ENCODE data around the gene ARHGEF4. TPM values are rescaled to one million over a fixed set of nuclear protein-coding genes. Genes with fewer than 3 reads are reported as not detected.

Gene ARHGEF4
- total RNA-seq, 2 donors from 2014 or later: not detected

GRCh38 chr2:130872741-130873125 is 36.0 kb downstream of the ARHGEF4 start:
- H3K4me1 Mint-ChIP-seq: no peaks in the 10 kb centered on the region
- H3K9me3 Mint-ChIP-seq: no peaks in the 10 kb centered on the region
- no peak for ATAC-seq (replicated peaks)
- no peak overlapping the region for H3K4me3 Mint-ChIP-seq
- no peak overlapping the region for H3K27ac Mint-ChIP-seq
- H3K36me3 Mint-ChIP-seq (ENCODE audit: low read depth): no peaks in the 10 kb centered on the region
- peaks cover 20% of the 10 kb centered on the region for H3K27me3 Mint-ChIP-seq

GRCh38 chr2:130873700-130874346 is 37.1 kb downstream of the ARHGEF4 start:
- no peak overlapping the region for H3K4me3 Mint-ChIP-seq
- H3K9me3 Mint-ChIP-seq: no peaks in the 10 kb centered on the region

GRCh38 chr2:130874512-130874911 is 37.8 kb downstream of the ARHGEF4 start:
- Mint-ChIP-seq H3K4me3 (no peak overlapping the region), H3K4me1 (no peaks in the 10 kb centered on the region), H3K36me3 (ENCODE audit: low read depth) (no peaks in the 10 kb centered on the region), H3K27me3 (peaks cover 12% of the 10 kb centered on the region), H3K9me3 (no peaks in the 10 kb centered on the region), H3K27ac (no peak overlapping the region)
- ATAC-seq (replicated peaks): peak; percentile 33

More at GRCh38 chr2:130873700-130874346, 37.1 kb downstream of the ARHGEF4 start:
- peak; percentile 85 for ATAC-seq (replicated peaks)
- H3K27ac Mint-ChIP-seq: no peak overlapping the region
- H3K27me3 Mint-ChIP-seq: peaks cover 19% of the 10 kb centered on the region
- no peaks in the 10 kb centered on the region for H3K36me3 Mint-ChIP-seq (ENCODE audit: low read depth)
- H3K4me1 Mint-ChIP-seq: no peaks in the 10 kb centered on the region

- Mint-ChIP-seq H3K27me3 (peaks cover 8% of the 10 kb centered on the region), H3K27ac (no peak overlapping the region), H3K4me3 (no peak overlapping the region), H3K36me3 (ENCODE audit: low read depth) (no peaks in the 10 kb centered on the region), H3K4me1 (no peaks in the 10 kb centered on the region), H3K9me3 (no peaks in the 10 kb centered on the region)
- ATAC-seq (replicated peaks): no peak
Observed at GRCh38 chr2:130875935-130876334, 39.2 kb downstream of the ARHGEF4 start.

GRCh38 chr2:130877258-130877657 is 40.5 kb downstream of the ARHGEF4 start:
- no peak for ATAC-seq (replicated peaks)
- Mint-ChIP-seq H3K9me3 (no peaks in the 10 kb centered on the region), H3K4me3 (no peak overlapping the region), H3K27me3 (peaks cover 14% of the 10 kb centered on the region), H3K36me3 (ENCODE audit: low read depth) (no peaks in the 10 kb centered on the region), H3K27ac (no peak overlapping the region), H3K4me1 (no peaks in the 10 kb centered on the region)

GRCh38 chr2:130878316-130878715 is 41.6 kb downstream of the ARHGEF4 start:
- Mint-ChIP-seq H3K27ac (no peak overlapping the region), H3K36me3 (ENCODE audit: low read depth) (no peaks in the 10 kb centered on the region), H3K9me3 (no peaks in the 10 kb centered on the region), H3K4me3 (no peak overlapping the region), H3K4me1 (no peaks in the 10 kb centered on the region), H3K27me3 (peaks cover 14% of the 10 kb centered on the region)
- no peak for ATAC-seq (replicated peaks)

GRCh38 chr2:130878933-130879332 is 42.2 kb downstream of the ARHGEF4 start:
- ATAC-seq (replicated peaks): no peak
- Mint-ChIP-seq H3K4me1 (no peaks in the 10 kb centered on the region), H3K27ac (no peak overlapping the region), H3K36me3 (ENCODE audit: low read depth) (no peaks in the 10 kb centered on the region), H3K27me3 (peaks cover 14% of the 10 kb centered on the region), H3K9me3 (no peaks in the 10 kb centered on the region), H3K4me3 (no peak overlapping the region)

- Mint-ChIP-seq H3K9me3 (no peaks in the 10 kb centered on the region), H3K4me1 (no peaks in the 10 kb centered on the region), H3K27ac (no peak overlapping the region), H3K4me3 (no peak overlapping the region), H3K27me3 (peaks cover 7% of the 10 kb centered on the region), H3K36me3 (ENCODE audit: low read depth) (no peaks in the 10 kb centered on the region)
- ATAC-seq (replicated peaks): no peak
Observed at GRCh38 chr2:130882111-130882690, 45.5 kb downstream of the ARHGEF4 start.

- H3K27me3 Mint-ChIP-seq: peaks cover 10% of the 10 kb centered on the region
- no peak for ATAC-seq (replicated peaks)
- no peak overlapping the region for H3K27ac Mint-ChIP-seq
- no peak overlapping the region for H3K4me3 Mint-ChIP-seq
- H3K4me1 Mint-ChIP-seq: no peaks in the 10 kb centered on the region
- H3K9me3 Mint-ChIP-seq: no peaks in the 10 kb centered on the region
- no peaks in the 10 kb centered on the region for H3K36me3 Mint-ChIP-seq (ENCODE audit: low read depth)
Observed at GRCh38 chr2:130882991-130883390, 46.3 kb downstream of the ARHGEF4 start.

GRCh38 chr2:130883496-130883895 is 46.8 kb downstream of the ARHGEF4 start:
- Mint-ChIP-seq H3K4me3 (no peak overlapping the region), H3K36me3 (ENCODE audit: low read depth) (no peaks in the 10 kb centered on the region), H3K9me3 (no peaks in the 10 kb centered on the region), H3K4me1 (no peaks in the 10 kb centered on the region), H3K27me3 (peaks cover 10% of the 10 kb centered on the region), H3K27ac (no peak overlapping the region)
- no peak for ATAC-seq (replicated peaks)

GRCh38 chr2:130884013-130884412 is 47.3 kb downstream of the ARHGEF4 start:
- H3K36me3 Mint-ChIP-seq (ENCODE audit: low read depth): no peaks in the 10 kb centered on the region
- H3K9me3 Mint-ChIP-seq: no peaks in the 10 kb centered on the region
- H3K27me3 Mint-ChIP-seq: peaks cover 10% of the 10 kb centered on the region
- H3K4me1 Mint-ChIP-seq: no peaks in the 10 kb centered on the region
- H3K27ac Mint-ChIP-seq: no peak overlapping the region
- H3K4me3 Mint-ChIP-seq: no peak overlapping the region
- no peak for ATAC-seq (replicated peaks)

- H3K36me3 Mint-ChIP-seq (ENCODE audit: low read depth): no peaks in the 10 kb centered on the region
- H3K27me3 Mint-ChIP-seq: peaks cover 13% of the 10 kb centered on the region
- no peaks in the 10 kb centered on the region for H3K9me3 Mint-ChIP-seq
- no peak for ATAC-seq (replicated peaks)
- no peak overlapping the region for H3K27ac Mint-ChIP-seq
- no peak overlapping the region for H3K4me3 Mint-ChIP-seq
- no peaks in the 10 kb centered on the region for H3K4me1 Mint-ChIP-seq
Observed at GRCh38 chr2:130884503-130884902, 47.8 kb downstream of the ARHGEF4 start.

- no peak overlapping the region for H3K4me3 Mint-ChIP-seq
- no peak overlapping the region for H3K27ac Mint-ChIP-seq
- no peaks in the 10 kb centered on the region for H3K4me1 Mint-ChIP-seq
- H3K27me3 Mint-ChIP-seq: peaks cover 10% of the 10 kb centered on the region
- no peaks in the 10 kb centered on the region for H3K36me3 Mint-ChIP-seq (ENCODE audit: low read depth)
- ATAC-seq (replicated peaks): no peak
- no peaks in the 10 kb centered on the region for H3K9me3 Mint-ChIP-seq
Observed at GRCh38 chr2:130887643-130888042, 50.9 kb downstream of the ARHGEF4 start.

GRCh38 chr2:130890941-130891669 is 54.4 kb downstream of the ARHGEF4 start:
- Mint-ChIP-seq H3K9me3 (no peaks in the 10 kb centered on the region), H3K36me3 (ENCODE audit: low read depth) (no peaks in the 10 kb centered on the region), H3K27me3 (peaks cover 19% of the 10 kb centered on the region), H3K27ac (no peak overlapping the region), H3K4me1 (no peaks in the 10 kb centered on the region), H3K4me3 (no peak overlapping the region)
- no peak for ATAC-seq (replicated peaks)

GRCh38 chr2:130891966-130892365 is 55.3 kb downstream of the ARHGEF4 start:
- Mint-ChIP-seq H3K27ac (no peak overlapping the region), H3K9me3 (no peaks in the 10 kb centered on the region), H3K27me3 (peaks cover 22% of the 10 kb centered on the region), H3K36me3 (ENCODE audit: low read depth) (no peaks in the 10 kb centered on the region), H3K4me1 (no peaks in the 10 kb centered on the region), H3K4me3 (no peak overlapping the region)
- no peak for ATAC-seq (replicated peaks)
